ENCODE results near the gene TK1.

GRCh38 chr17:78214706-78215061, 27.8 kb upstream of the TK1 start:
- no peak for TF ChIP-seq CTCF (IDR thresholded peaks at IDR 0.05)
- TF ChIP-seq POLR2AphosphoS5 (IDR thresholded peaks at IDR 0.05): no peak
- no peak for TF ChIP-seq POLR2A (IDR thresholded peaks at IDR 0.05)
